ENCODE results near the gene SATB2.

The SATB2 gene

GRCh38 chr2:199462347-199462955 lies 4.7 kb upstream of the SATB2 start:
- Mint-ChIP-seq H3K27ac (no peak overlapping the region), H3K27me3 (ENCODE audit: low read depth) (peaks cover 73% of the 10 kb centered on the region), H3K4me3 (peak overlapping the region; percentile 32), H3K4me1 (ENCODE audit: low read depth) (peaks cover 12% of the 10 kb centered on the region), H3K9me3 (no peaks in the 10 kb centered on the region), H3K36me3 (ENCODE audit: low read depth) (peaks cover 6% of the 10 kb centered on the region)
- DNase-seq (ENCODE audit: low spot score) = no peak

- no peak for DNase-seq (ENCODE audit: low spot score)
- Mint-ChIP-seq H3K9me3 (no peaks in the 10 kb centered on the region), H3K27me3 (ENCODE audit: low read depth) (peaks cover 73% of the 10 kb centered on the region), H3K4me3 (no peak overlapping the region), H3K4me1 (ENCODE audit: low read depth) (peaks cover 14% of the 10 kb centered on the region), H3K36me3 (ENCODE audit: low read depth) (peaks cover 7% of the 10 kb centered on the region), H3K27ac (peak overlapping the region; percentile 63)
Measured at GRCh38 chr2:199461711-199462346, 4.1 kb upstream of the SATB2 start.

- Mint-ChIP-seq H3K36me3 (ENCODE audit: low read depth) (peaks cover 7% of the 10 kb centered on the region), H3K4me1 (ENCODE audit: low read depth) (peaks cover 17% of the 10 kb centered on the region), H3K27me3 (ENCODE audit: low read depth) (peaks cover 72% of the 10 kb centered on the region), H3K27ac (peak overlapping the region; percentile 63), H3K9me3 (no peaks in the 10 kb centered on the region), H3K4me3 (no peak overlapping the region)
- DNase-seq (ENCODE audit: low spot score) = no peak
Measured at GRCh38 chr2:199460846-199461710, 3.3 kb upstream of the SATB2 start.

- H3K4me1 Mint-ChIP-seq (ENCODE audit: low read depth) = peaks cover 17% of the 10 kb centered on the region
- H3K27me3 Mint-ChIP-seq (ENCODE audit: low read depth) = peaks cover 71% of the 10 kb centered on the region
- H3K36me3 Mint-ChIP-seq (ENCODE audit: low read depth) = peaks cover 7% of the 10 kb centered on the region
- DNase-seq (ENCODE audit: low spot score) = no peak
- peak overlapping the region; percentile 26 for H3K27ac Mint-ChIP-seq
- H3K4me3 Mint-ChIP-seq = peak overlapping the region; percentile 90
- H3K9me3 Mint-ChIP-seq = no peaks in the 10 kb centered on the region
Measured at GRCh38 chr2:199460101-199460671, 2.4 kb upstream of the SATB2 start.

- Mint-ChIP-seq H3K9me3 (no peaks in the 10 kb centered on the region), H3K4me1 (ENCODE audit: low read depth) (peaks cover 17% of the 10 kb centered on the region), H3K27ac (peak overlapping the region; percentile 70), H3K4me3 (peak overlapping the region; percentile 90), H3K27me3 (ENCODE audit: low read depth) (peaks cover 71% of the 10 kb centered on the region), H3K36me3 (ENCODE audit: low read depth) (peaks cover 6% of the 10 kb centered on the region)
- DNase-seq (ENCODE audit: low spot score) = peak; percentile 30
Measured at GRCh38 chr2:199459286-199460100, 1.8 kb upstream of the SATB2 start.

- Mint-ChIP-seq H3K27ac (no peak overlapping the region), H3K4me3 (peak overlapping the region; percentile 15), H3K9me3 (no peaks in the 10 kb centered on the region), H3K27me3 (ENCODE audit: low read depth) (peaks cover 73% of the 10 kb centered on the region), H3K4me1 (ENCODE audit: low read depth) (peaks cover 17% of the 10 kb centered on the region), H3K36me3 (ENCODE audit: low read depth) (peaks cover 6% of the 10 kb centered on the region)
- no peak for DNase-seq (ENCODE audit: low spot score)
Measured at GRCh38 chr2:199458806-199459285, 1.1 kb upstream of the SATB2 start.

- DNase-seq (ENCODE audit: low spot score) = no peak
- H3K27ac Mint-ChIP-seq = no peak overlapping the region
- H3K36me3 Mint-ChIP-seq (ENCODE audit: low read depth) = peaks cover 6% of the 10 kb centered on the region
- H3K4me3 Mint-ChIP-seq = peak overlapping the region; percentile 67
- H3K9me3 Mint-ChIP-seq = no peaks in the 10 kb centered on the region
- peaks cover 17% of the 10 kb centered on the region for H3K4me1 Mint-ChIP-seq (ENCODE audit: low read depth)
- peaks cover 70% of the 10 kb centered on the region for H3K27me3 Mint-ChIP-seq (ENCODE audit: low read depth)
Measured at GRCh38 chr2:199458009-199458805, 468 bp upstream of the SATB2 start.

GRCh38 chr2:199456383-199457146 lies 1.2 kb downstream of the SATB2 start:
- DNase-seq (ENCODE audit: low spot score) = no peak
- peaks cover 17% of the 10 kb centered on the region for H3K4me1 Mint-ChIP-seq (ENCODE audit: low read depth)
- H3K27ac Mint-ChIP-seq = no peak overlapping the region

GRCh38 chr2:199455545-199456382 lies 2.0 kb downstream of the SATB2 start:
- Mint-ChIP-seq H3K27me3 (ENCODE audit: low read depth) (peaks cover 65% of the 10 kb centered on the region), H3K4me1 (ENCODE audit: low read depth) (peaks cover 17% of the 10 kb centered on the region), H3K36me3 (ENCODE audit: low read depth) (peaks cover 6% of the 10 kb centered on the region), H3K9me3 (no peaks in the 10 kb centered on the region), H3K4me3 (no peak overlapping the region), H3K27ac (no peak overlapping the region)
- no peak for DNase-seq (ENCODE audit: low spot score)

More at GRCh38 chr2:199456383-199457146, 1.2 kb downstream of the SATB2 start:
- Mint-ChIP-seq H3K27me3 (ENCODE audit: low read depth) (peaks cover 68% of the 10 kb centered on the region), H3K36me3 (ENCODE audit: low read depth) (peaks cover 6% of the 10 kb centered on the region), H3K4me3 (peak overlapping the region; percentile 67), H3K9me3 (no peaks in the 10 kb centered on the region)

- Mint-ChIP-seq H3K4me3 (no peak overlapping the region), H3K27ac (no peak overlapping the region), H3K4me1 (ENCODE audit: low read depth) (peaks cover 15% of the 10 kb centered on the region), H3K36me3 (ENCODE audit: low read depth) (peaks cover 4% of the 10 kb centered on the region), H3K27me3 (ENCODE audit: low read depth) (peaks cover 62% of the 10 kb centered on the region), H3K9me3 (no peaks in the 10 kb centered on the region)
- no peak for DNase-seq (ENCODE audit: low spot score)
Measured at GRCh38 chr2:199455210-199455544, 2.6 kb downstream of the SATB2 start.

- no peak overlapping the region for H3K27ac Mint-ChIP-seq
- H3K4me1 Mint-ChIP-seq (ENCODE audit: low read depth) = peaks cover 7% of the 10 kb centered on the region
- no peak overlapping the region for H3K4me3 Mint-ChIP-seq
- no peaks in the 10 kb centered on the region for H3K9me3 Mint-ChIP-seq
- peaks cover 57% of the 10 kb centered on the region for H3K27me3 Mint-ChIP-seq (ENCODE audit: low read depth)
- no peak for DNase-seq (ENCODE audit: low spot score)
- peaks cover 2% of the 10 kb centered on the region for H3K36me3 Mint-ChIP-seq (ENCODE audit: low read depth)
Measured at GRCh38 chr2:199452991-199453379, 4.8 kb downstream of the SATB2 start.
